Ectodermal cell (in vitro differentiated cells): ENCODE measurements around the gene HOXB6.

Experiments used
- H3K27ac ChIP-seq: 2 replicates; pipeline ENCODE4 v1.7.0; 2013; ENCODE audit warnings: mild to moderate bottlenecking, low read depth, low read length; ENCODE audit not compliant: insufficient read depth, poor library complexity, severe bottlenecking
- H3K27me3 ChIP-seq: 2 replicates; pipeline ENCODE4 v1.7.0; 2013; ENCODE audit warnings: mild to moderate bottlenecking, low read length; ENCODE audit not compliant: insufficient read depth, control insufficient read depth, poor library complexity, severe bottlenecking
- H3K36me3 ChIP-seq: one replicate; pipeline ENCODE4 v1.7.0; 2013; ENCODE audit warnings: low read length; ENCODE audit not compliant: control insufficient read depth, insufficient read depth
- H3K4me1 ChIP-seq: one replicate; pipeline ENCODE4 v1.7.0; 2013; ENCODE audit warnings: low read length; ENCODE audit not compliant: control insufficient read depth, insufficient read depth
- H3K4me3 ChIP-seq: 2 replicates; pipeline ENCODE4 v1.7.0; 2013; ENCODE audit warnings: low read depth, low read length, control low read depth; ENCODE audit not compliant: insufficient read depth
- H3K9me3 ChIP-seq: 2 replicates; pipeline ENCODE4 v1.7.0; 2013; ENCODE audit warnings: mild to moderate bottlenecking, low read length, moderate library complexity; ENCODE audit not compliant: control insufficient read depth
- WGBS, 2 experiments: methylation state at CpG; one replicate each; pipeline ENCODE4 v1.1.7; 2013; ENCODE audit warnings: missing lambda C conversion rate in 2 of 2; 5-methylcytosine and 5-hydroxymethylcytosine counted together

Gene HOXB6

GRCh38 chr17:48592577-48592976, 12.2 kb downstream of the HOXB6 start:
- Histone ChIP-seq H3K36me3 (no peaks in the 10 kb centered on the region), H3K4me3 (no peak overlapping the region), H3K27ac (no peak overlapping the region), H3K4me1 (peaks cover 3% of the 10 kb centered on the region), H3K9me3 (no peaks in the 10 kb centered on the region), H3K27me3 (peaks cover 100% of the 10 kb centered on the region)
- 10 to 11% methylated on average over 14 of the region's 14 CpGs for whole genome bisulfite sequencing, 2 experiments

- Histone ChIP-seq H3K27me3 (peaks cover 100% of the 10 kb centered on the region), H3K4me1 (peaks cover 3% of the 10 kb centered on the region), H3K36me3 (no peaks in the 10 kb centered on the region), H3K4me3 (no peak overlapping the region), H3K27ac (no peak overlapping the region), H3K9me3 (no peaks in the 10 kb centered on the region)
- 7 to 8% methylated on average over 33 of the region's 33 CpGs for WGBS, 2 experiments
Measured at GRCh38 chr17:48592057-48592514, 12.7 kb downstream of the HOXB6 start.

GRCh38 chr17:48591255-48592056, 13.3 kb downstream of the HOXB6 start:
- Histone ChIP-seq H3K4me3 (no peak overlapping the region), H3K36me3 (no peaks in the 10 kb centered on the region), H3K27ac (no peak overlapping the region), H3K9me3 (no peaks in the 10 kb centered on the region), H3K27me3 (peaks cover 100% of the 10 kb centered on the region), H3K4me1 (peaks cover 3% of the 10 kb centered on the region)
- 52 to 59% methylated on average over 7 to 9 of the region's 10 CpGs for WGBS, 2 experiments

- H3K27me3 ChIP-seq: peaks cover 100% of the 10 kb centered on the region
- no peaks in the 10 kb centered on the region for H3K36me3 ChIP-seq
- H3K27ac ChIP-seq: no peak overlapping the region
- H3K9me3 ChIP-seq: no peaks in the 10 kb centered on the region
- H3K4me3 ChIP-seq: no peak overlapping the region
- H3K4me1 ChIP-seq: peaks cover 3% of the 10 kb centered on the region
Measured at GRCh38 chr17:48590607-48591161, 14.1 kb downstream of the HOXB6 start.

GRCh38 chr17:48589831-48590606, 14.8 kb downstream of the HOXB6 start, which contains the start of gene HOXB3:
HOXB3 (minus strand) TSS chr17:48590241; CDS start chr17:48552474, 37,767 bp downstream.
- Histone ChIP-seq H3K9me3 (no peaks in the 10 kb centered on the region), H3K4me1 (peaks cover 3% of the 10 kb centered on the region), H3K36me3 (no peaks in the 10 kb centered on the region), H3K27me3 (peaks cover 100% of the 10 kb centered on the region), H3K27ac (no peak within 1 kb of the TSS), H3K4me3 (no peak within 1 kb of the TSS)
- WGBS, 2 experiments: 9% methylated on average over 23 of the region's 23 CpGs

- H3K36me3 ChIP-seq: no peaks in the 10 kb centered on the region
- H3K4me3 ChIP-seq: no peak overlapping the region
- peaks cover 100% of the 10 kb centered on the region for H3K27me3 ChIP-seq
- no peak overlapping the region for H3K27ac ChIP-seq
- H3K9me3 ChIP-seq: no peaks in the 10 kb centered on the region
- 5 to 8% methylated on average over 9 to 10 of the region's 10 CpGs for WGBS, 2 experiments
- peaks cover 3% of the 10 kb centered on the region for H3K4me1 ChIP-seq
Measured at GRCh38 chr17:48589060-48589830, 15.5 kb downstream of the HOXB6 start.

- Histone ChIP-seq H3K4me3 (no peak overlapping the region), H3K27ac (no peak overlapping the region), H3K4me1 (peaks cover 3% of the 10 kb centered on the region), H3K27me3 (peaks cover 100% of the 10 kb centered on the region), H3K36me3 (no peaks in the 10 kb centered on the region), H3K9me3 (no peaks in the 10 kb centered on the region)
- 15 to 25% methylated on average over 1 to 2 of the region's 2 CpGs for WGBS, 2 experiments
Measured at GRCh38 chr17:48588528-48588927, 16.3 kb downstream of the HOXB6 start.

GRCh38 chr17:48588074-48588415, 16.7 kb downstream of the HOXB6 start:
- Histone ChIP-seq H3K4me1 (no peaks in the 10 kb centered on the region), H3K9me3 (no peaks in the 10 kb centered on the region), H3K36me3 (no peaks in the 10 kb centered on the region), H3K27me3 (peaks cover 100% of the 10 kb centered on the region), H3K4me3 (no peak overlapping the region), H3K27ac (no peak overlapping the region)
- WGBS, 2 experiments: 33 to 40% methylated on average over 2 of the region's 2 CpGs

- H3K9me3 ChIP-seq: no peaks in the 10 kb centered on the region
- H3K27me3 ChIP-seq: peaks cover 100% of the 10 kb centered on the region
- H3K27ac ChIP-seq: no peak overlapping the region
- H3K36me3 ChIP-seq: no peaks in the 10 kb centered on the region
- WGBS, 2 experiments: 22% methylated on average over 4 to 5 of the region's 5 CpGs
- H3K4me1 ChIP-seq: no peaks in the 10 kb centered on the region
- no peak overlapping the region for H3K4me3 ChIP-seq
Measured at GRCh38 chr17:48587276-48588073, 17.3 kb downstream of the HOXB6 start.
